Activated T-helper 1 cell treated with anti-CD3 and anti-CD28 coated beads, Interleukin-12 subunit alpha, Interleukin-12 subunit beta, Interleukin-2, Interleukin-4 antibody, amounts not matched to agents 30 ng/mL and 10 ng/mL and 1 ng/mL, durations not matched to agents 14 hours and 24 hours and 36 hours (primary cell): Measurements from ENCODE around the gene ATR. TPM values are rescaled to one million over a fixed set of nuclear protein-coding genes. Genes with fewer than 3 reads are reported as not detected.
"Not testable (repeated sequence)": the region's sequence is repeated elsewhere in the genome, so short reads cannot be mapped to it uniquely, and the experiment has no call there.

Experiments used
- DNase-seq: peaks from one replicate; pipeline ENCODE4 v3.0.0; 2021; ENCODE audit warnings: low spot score
- H3K27ac Mint-ChIP-seq: one replicate; pipeline ENCODE4 v1.8.0; 2021; ENCODE audit warnings: mild to moderate bottlenecking, mixed read lengths
- H3K27me3 Mint-ChIP-seq: one replicate; pipeline ENCODE4 v1.8.0; 2022; ENCODE audit warnings: mild to moderate bottlenecking, moderate library complexity, mixed read lengths; ENCODE audit not compliant: insufficient read depth
- H3K36me3 Mint-ChIP-seq: one replicate; pipeline ENCODE4 v1.8.0; 2021; ENCODE audit warnings: low read depth, mixed read lengths
- H3K4me1 Mint-ChIP-seq: one replicate; pipeline ENCODE4 v1.8.0; 2021; ENCODE audit warnings: low read depth, mixed read lengths
- H3K4me3 Mint-ChIP-seq: one replicate; pipeline ENCODE4 v1.8.0; 2021; ENCODE audit warnings: mild to moderate bottlenecking, moderate library complexity, mixed read lengths
- H3K9me3 Mint-ChIP-seq: one replicate; pipeline ENCODE4 v1.8.0; 2021; ENCODE audit warnings: mixed read lengths
- intact Hi-C: fragments of 100-400 bp; cut with micrococcal nuclease; formaldehyde crosslinking; loops from one replicate; pipeline ENCODE4 v1.15.1; 2024
- total RNA-seq: library from RNA; stranded (reverse); gene quantifications from 2 replicates; pipeline ENCODE4 v1.2.3, GENCODE V29; 2022

The ATR gene
- total RNA-seq, 1 donor from 2014 or later = 27.0 TPM

DNA sequence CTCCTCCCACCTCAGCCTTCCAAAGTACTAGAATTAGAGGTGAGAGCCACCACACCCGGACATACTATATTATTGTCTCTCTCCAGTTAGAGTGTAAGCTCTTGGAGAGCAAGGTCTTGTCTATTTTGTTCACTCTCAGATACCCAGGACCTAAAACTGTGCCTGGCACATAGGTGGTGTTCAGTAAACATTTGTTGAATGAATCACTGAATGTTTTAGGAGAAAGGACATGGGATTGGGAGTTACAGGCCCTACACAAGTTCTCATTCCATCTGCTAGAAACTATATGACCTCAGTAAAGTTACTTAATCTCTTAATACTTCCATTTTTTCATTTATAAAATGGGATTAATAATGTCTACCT, 1.5 kb upstream of the ATR start:
- peaks cover 11% of the 10 kb centered on the region for H3K36me3 Mint-ChIP-seq
- peaks cover 39% of the 10 kb centered on the region for H3K4me1 Mint-ChIP-seq
- no peak for DNase-seq
- H3K4me3 Mint-ChIP-seq = peak overlapping the region; percentile 100
- H3K27ac Mint-ChIP-seq = peak overlapping the region; percentile 78
- intact Hi-C loops = loop anchor here (5.0 kb wide), 1 partner anchor 1093 kb away; the partner anchor contains the start of gene RASA2
- H3K27me3 Mint-ChIP-seq = peaks cover 14% of the 10 kb centered on the region
- no peaks in the 10 kb centered on the region for H3K9me3 Mint-ChIP-seq

DNA sequence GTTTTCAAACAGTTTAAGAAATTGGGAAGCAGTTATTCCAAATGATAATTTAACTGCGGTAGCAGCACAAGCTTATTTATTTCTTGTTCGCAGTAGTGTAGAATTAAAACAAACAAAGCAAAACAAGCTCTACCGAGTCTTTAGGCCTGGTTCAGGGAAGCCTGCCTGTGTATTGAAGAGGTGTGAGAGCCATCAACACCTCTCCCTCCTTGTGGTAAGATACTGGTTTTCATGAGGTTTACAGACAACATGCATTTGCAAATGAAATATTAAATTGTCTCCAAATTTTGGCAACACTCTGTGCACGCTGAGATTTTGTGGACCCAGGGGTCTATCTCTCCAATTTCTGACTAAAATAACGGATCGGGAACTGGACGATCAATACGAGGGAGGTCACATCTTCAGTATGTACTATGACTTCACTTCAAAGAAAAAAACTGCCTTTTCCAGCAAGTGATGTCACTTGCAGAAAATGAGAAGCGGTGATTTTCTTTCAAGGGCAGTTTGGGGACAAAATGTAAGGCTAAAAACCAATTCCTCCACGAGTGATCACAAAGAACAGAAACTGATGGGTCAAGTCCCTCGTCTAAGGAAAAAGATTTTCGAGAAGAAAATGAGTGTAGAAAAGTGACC, 721 bp downstream of the ATR start:
- Mint-ChIP-seq H3K27ac (peak overlapping the region; percentile 100), H3K36me3 (peaks cover 14% of the 10 kb centered on the region), H3K4me3 (peak overlapping the region; percentile 100), H3K27me3 (peaks cover 5% of the 10 kb centered on the region), H3K9me3 (no peaks in the 10 kb centered on the region), H3K4me1 (peaks cover 46% of the 10 kb centered on the region)
- intact Hi-C loops = loop anchor here (1.0 to 5.0 kb wide), 8 partner anchors 18 to 1266 kb away; partner anchors contain the start of genes PLS1, TFDP2, TRPC1 and U2SURP
- no peak for DNase-seq

DNA sequence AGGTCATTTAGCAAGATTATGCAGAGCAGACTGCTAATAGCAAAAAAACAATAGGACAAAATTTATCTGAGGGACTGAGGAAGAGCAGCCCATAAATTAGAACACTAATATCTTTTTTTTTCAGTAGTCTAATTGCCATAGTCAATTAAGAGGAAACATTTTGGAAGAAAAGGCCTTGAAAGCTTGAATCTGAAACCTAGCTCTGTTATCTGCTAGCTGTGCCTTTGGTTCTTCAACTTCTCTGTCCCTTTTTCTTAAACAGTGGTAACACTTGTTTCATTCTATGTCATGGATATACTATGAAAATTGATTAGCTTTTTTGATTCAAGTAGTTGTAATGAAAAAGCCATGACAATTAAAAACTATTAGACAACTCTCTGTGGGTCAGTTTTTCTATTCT, 1.7 kb downstream of the ATR start:
- intact Hi-C loops = loop anchor here (5.0 kb wide), 3 partner anchors 429 to 1264 kb away; partner anchors contain the start of gene TFDP2
- no peak for DNase-seq
- Mint-ChIP-seq H3K27me3 (peaks cover 1% of the 10 kb centered on the region), H3K36me3 (peaks cover 14% of the 10 kb centered on the region), H3K4me3 (peak overlapping the region; percentile 100), H3K9me3 (no peaks in the 10 kb centered on the region), H3K4me1 (peaks cover 46% of the 10 kb centered on the region), H3K27ac (peak overlapping the region; percentile 66)

DNA sequence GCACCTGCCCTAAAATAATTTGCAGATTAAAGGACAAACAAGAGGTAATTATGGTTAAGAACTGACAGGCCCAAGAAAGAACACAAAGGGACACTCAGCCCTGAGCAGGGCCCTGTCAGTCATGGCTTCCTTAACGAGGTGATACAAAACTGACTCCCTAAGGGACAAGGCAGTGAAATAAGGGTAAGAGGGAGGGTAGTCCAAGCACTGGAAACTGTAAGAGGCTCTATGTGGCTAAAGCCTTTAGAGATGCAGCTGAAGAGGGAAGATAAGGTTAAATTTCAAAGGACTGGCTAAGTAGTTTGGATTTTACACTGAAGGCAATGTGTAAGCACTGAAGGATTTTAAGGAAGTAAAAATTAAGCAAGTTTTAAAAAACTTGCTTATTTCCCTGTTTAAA, 3.9 kb downstream of the ATR start:
- H3K4me3 Mint-ChIP-seq = no peak overlapping the region
- no peak for DNase-seq
- peaks cover 40% of the 10 kb centered on the region for H3K4me1 Mint-ChIP-seq
- H3K27me3 Mint-ChIP-seq = no peaks in the 10 kb centered on the region
- intact Hi-C loops = loop anchor here (5.0 kb wide), 3 partner anchors 427 to 1262 kb away; partner anchors contain the start of gene TFDP2
- H3K9me3 Mint-ChIP-seq = no peaks in the 10 kb centered on the region
- peak overlapping the region; percentile 56 for H3K27ac Mint-ChIP-seq
- H3K36me3 Mint-ChIP-seq = peaks cover 18% of the 10 kb centered on the region

DNA sequence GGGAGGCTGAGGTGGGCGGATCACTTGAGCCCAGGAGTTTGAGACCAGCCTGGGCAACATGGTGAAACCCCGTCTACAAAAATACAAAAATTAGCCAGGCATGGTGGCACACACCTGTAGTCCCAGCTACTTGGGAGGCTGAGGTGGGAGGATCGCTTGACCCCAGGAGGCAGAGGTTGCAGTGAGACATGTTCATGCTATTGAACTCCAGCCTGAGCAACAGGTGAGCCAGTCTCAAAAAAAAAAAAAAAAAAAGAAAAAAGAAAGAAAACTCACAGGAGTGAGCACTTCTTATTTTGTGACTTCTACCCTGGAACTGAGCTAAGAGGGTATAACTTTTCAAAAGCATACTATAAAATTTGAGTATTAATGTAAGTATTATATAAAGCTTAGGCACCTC, 4.3 kb downstream of the ATR start:
- intact Hi-C loops, H3K27ac Mint-ChIP-seq, H3K9me3 Mint-ChIP-seq, H3K4me3 Mint-ChIP-seq, H3K27me3 Mint-ChIP-seq, DNase-seq: not testable (repeated sequence)
- Mint-ChIP-seq H3K4me1 (peaks cover 36% of the 10 kb centered on the region), H3K36me3 (peaks cover 18% of the 10 kb centered on the region)

DNA sequence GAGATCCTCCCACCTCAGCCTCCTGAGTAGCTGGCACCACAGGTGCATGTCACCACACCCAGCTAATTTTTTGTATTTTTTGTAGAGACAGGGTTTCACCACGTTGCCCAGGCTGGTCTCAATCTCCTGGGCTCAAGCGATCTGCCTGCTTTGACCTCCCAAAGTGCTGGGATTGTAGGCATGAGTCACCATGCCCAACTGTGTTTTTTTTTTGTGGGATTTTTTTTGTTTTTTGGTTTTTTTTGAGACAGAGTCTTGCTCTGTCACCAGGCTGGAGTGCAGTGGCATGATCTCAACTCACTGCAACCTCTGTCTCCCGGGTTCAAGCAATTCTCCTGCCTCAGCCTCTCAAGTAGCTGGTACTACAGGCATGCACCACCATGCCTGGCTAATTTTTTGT, 9.1 kb downstream of the ATR start:
- H3K4me1 Mint-ChIP-seq, H3K9me3 Mint-ChIP-seq, H3K4me3 Mint-ChIP-seq, H3K27ac Mint-ChIP-seq, DNase-seq, intact Hi-C loops, H3K27me3 Mint-ChIP-seq: not testable (repeated sequence)
- peaks cover 17% of the 10 kb centered on the region for H3K36me3 Mint-ChIP-seq

DNA sequence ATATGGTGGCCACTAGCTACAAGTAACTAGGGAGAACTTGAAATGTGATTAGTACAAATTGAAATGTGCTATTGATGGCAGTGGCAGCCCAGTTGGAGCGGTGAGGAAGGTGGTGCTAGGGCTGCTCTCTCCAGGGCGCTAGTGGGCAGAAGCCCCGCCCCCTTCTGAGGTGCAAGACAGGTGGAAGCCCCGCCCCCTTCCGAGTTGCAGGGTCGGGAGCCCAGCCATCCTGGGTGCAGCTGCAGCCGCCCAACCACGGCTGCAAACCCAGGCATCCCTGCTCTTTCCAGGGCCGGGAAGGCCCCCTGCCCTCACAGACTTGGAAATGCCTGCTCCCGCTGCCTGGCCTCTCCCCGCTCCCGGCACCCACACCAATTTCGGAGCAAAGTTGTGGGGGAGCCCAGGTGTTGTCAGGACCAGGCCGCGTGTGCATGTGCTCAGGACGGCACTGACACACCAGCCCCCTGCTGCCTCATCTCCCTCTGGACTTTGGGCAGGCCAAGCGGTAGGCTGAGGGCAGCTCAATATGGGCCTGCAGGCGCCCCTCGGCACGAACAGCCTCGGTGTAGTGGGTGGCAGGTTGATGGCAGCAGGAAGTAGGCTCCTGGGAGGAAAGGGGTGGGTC, 10.0 kb downstream of the ATR start:
- no peaks in the 10 kb centered on the region for H3K9me3 Mint-ChIP-seq
- H3K4me1 Mint-ChIP-seq = peaks cover 4% of the 10 kb centered on the region
- H3K27ac Mint-ChIP-seq = no peak overlapping the region
- DNase-seq = no peak
- no peaks in the 10 kb centered on the region for H3K27me3 Mint-ChIP-seq
- peaks cover 17% of the 10 kb centered on the region for H3K36me3 Mint-ChIP-seq
- no peak overlapping the region for H3K4me3 Mint-ChIP-seq
- intact Hi-C loops = no loop called here

DNA sequence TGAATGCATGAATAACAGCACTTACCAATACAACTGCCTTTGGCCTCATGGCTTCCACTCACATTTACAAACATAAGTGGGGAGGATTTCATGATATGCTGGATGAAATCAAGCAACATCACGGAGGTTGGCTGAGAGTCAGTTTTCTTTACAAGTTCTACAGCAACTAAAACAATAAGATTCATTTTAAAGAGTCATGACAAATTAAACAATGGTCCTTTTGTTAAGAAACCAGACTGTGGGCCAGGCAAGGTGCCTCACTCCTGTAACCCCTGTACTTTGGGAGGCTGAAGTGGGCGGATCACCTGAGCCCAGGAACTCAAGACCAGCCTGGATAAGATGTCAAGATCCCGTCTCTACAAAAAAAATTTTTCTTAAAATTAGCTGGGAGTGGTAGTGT, 12.4 kb downstream of the ATR start:
- H3K9me3 Mint-ChIP-seq = no peaks in the 10 kb centered on the region
- H3K4me1 Mint-ChIP-seq = peaks cover 7% of the 10 kb centered on the region
- peaks cover 20% of the 10 kb centered on the region for H3K36me3 Mint-ChIP-seq
- no peak overlapping the region for H3K27ac Mint-ChIP-seq
- DNase-seq = no peak
- no peaks in the 10 kb centered on the region for H3K27me3 Mint-ChIP-seq
- no peak overlapping the region for H3K4me3 Mint-ChIP-seq
- intact Hi-C loops = no loop called here

DNA sequence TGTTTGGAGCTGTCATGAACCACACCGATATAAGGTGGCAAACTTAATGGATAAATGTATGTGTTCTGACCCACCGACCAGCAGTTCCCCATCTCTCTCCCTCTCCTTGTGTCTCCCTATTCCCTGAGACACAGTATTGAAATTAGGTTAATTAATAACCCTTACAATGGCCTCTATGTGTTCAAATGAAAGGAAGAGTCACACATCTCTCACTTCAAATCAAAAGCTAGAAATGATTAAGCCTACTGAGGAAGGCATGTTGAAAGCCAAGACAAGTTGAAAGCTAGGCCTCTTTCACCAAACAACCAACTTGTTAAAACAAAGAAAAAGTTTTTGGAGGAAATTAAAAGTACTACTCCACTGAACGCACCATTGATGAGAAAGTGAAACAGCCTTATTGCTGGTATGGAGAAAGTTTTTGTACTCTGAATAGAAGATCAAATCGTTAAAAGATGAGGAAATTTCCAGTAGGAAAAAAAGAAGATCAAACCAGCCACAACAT, 15.0 kb downstream of the ATR start:
- Mint-ChIP-seq H3K27me3 (no peaks in the 10 kb centered on the region), H3K27ac (peak overlapping the region; percentile 31), H3K4me1 (peaks cover 7% of the 10 kb centered on the region), H3K9me3 (no peaks in the 10 kb centered on the region), H3K36me3 (peaks cover 20% of the 10 kb centered on the region), H3K4me3 (no peak overlapping the region)
- intact Hi-C loops = no loop called here
- no peak for DNase-seq

DNA sequence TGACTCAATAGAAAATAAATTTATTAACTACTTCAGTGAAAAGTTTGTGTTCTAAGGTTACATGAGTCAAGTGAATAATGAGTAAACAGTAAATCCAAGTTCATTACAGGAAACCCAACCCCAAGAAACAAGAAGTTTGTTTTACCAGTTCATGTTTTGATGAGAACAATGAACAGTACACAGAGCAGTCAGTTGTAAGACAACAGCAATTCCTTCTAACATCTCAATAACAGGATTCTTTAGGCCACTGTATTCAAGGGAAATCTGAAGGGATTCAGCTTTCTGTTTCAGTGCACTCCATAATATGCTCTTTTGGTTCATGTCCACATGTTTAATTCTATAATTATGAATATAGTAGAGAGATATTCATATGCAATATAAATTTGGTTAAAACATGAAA, 18.4 kb downstream of the ATR start:
- no peak for DNase-seq
- Mint-ChIP-seq H3K4me3 (no peak overlapping the region), H3K36me3 (peaks cover 23% of the 10 kb centered on the region), H3K27me3 (no peaks in the 10 kb centered on the region), H3K27ac (no peak overlapping the region), H3K9me3 (no peaks in the 10 kb centered on the region), H3K4me1 (peaks cover 7% of the 10 kb centered on the region)
- intact Hi-C loops = no loop called here

DNA sequence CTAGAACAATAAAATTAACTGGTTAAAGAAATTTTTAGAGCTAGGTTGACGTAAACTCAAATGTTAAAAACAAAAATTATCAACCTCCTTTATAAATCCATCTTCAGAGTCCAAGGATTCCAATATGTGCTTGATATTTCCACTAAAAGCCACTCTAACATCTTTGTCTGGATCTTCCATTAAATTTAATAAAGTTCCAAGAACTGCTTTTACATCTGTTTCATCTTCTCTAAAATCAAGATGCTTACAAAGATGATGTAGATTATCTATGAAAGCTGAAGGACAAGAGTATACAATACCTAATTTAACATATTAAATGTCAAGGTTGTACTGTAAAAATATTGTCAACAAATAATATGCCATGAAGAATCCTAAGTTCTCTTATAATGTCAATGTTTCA, 24.8 kb downstream of the ATR start:
- intact Hi-C loops = no loop called here

DNA sequence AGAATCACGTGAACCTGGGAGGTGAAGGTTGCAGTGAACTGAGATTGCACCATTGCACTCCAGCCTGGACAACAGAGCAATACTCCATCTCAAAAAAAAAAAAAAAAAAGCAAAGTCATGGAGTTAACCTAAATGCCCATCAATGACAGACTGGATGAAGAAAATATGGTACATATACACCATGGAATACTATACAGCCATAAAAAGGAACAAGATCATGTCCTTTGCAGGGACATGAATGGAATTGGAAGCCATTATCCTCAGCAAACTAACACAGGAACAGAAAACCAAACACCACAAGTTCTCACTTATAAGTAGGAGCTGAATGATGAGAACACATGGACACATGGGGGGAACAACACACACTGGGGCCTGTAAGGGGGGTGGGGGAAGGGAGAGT, 26.0 kb downstream of the ATR start:
- intact Hi-C loops, H3K27me3 Mint-ChIP-seq, H3K27ac Mint-ChIP-seq, H3K9me3 Mint-ChIP-seq, DNase-seq, H3K4me1 Mint-ChIP-seq, H3K4me3 Mint-ChIP-seq: not testable (repeated sequence)
- peaks cover 48% of the 10 kb centered on the region for H3K36me3 Mint-ChIP-seq

More for the DNA sequence above, 24.8 kb downstream of the ATR start:
- H3K36me3 Mint-ChIP-seq = peaks cover 48% of the 10 kb centered on the region
- H3K27ac Mint-ChIP-seq = no peak overlapping the region
- H3K9me3 Mint-ChIP-seq = peaks cover 4% of the 10 kb centered on the region
- no peaks in the 10 kb centered on the region for H3K27me3 Mint-ChIP-seq
- H3K4me3 Mint-ChIP-seq = no peak overlapping the region
- DNase-seq = no peak
- no peaks in the 10 kb centered on the region for H3K4me1 Mint-ChIP-seq

DNA sequence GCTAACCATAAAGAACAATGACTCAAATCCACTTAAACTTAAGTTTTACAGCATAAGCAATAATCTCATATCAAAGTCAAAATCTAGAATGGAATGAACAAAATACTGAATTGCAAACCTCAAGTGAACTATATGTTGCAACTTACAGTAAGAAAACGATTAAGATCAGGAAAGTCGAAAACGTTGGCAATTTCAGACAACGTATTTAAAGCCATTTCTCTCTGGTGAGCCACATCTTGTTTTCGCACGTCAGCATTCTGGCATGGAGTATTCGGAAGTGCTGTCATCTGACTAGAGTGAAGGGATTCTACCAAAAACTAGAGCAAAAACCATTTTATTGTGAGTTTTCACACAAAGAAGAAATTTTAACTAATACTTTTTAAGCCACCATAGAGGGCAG, 28.5 kb downstream of the ATR start:
- no peak for DNase-seq
- Mint-ChIP-seq H3K4me1 (no peaks in the 10 kb centered on the region), H3K27ac (no peak overlapping the region), H3K27me3 (no peaks in the 10 kb centered on the region), H3K9me3 (peaks cover 4% of the 10 kb centered on the region), H3K4me3 (no peak overlapping the region), H3K36me3 (peaks cover 39% of the 10 kb centered on the region)
- intact Hi-C loops = no loop called here
